SU-DHL-6 (cell line): Measurements from ENCODE around the gene ELFN2.

Experiments
- CTCF ChIP-seq: fragments of 200-600 bp; sonication (generic); IDR thresholded peaks from one replicate; pipeline ENCODE4 v1.5.1; 2017; ENCODE audit warnings: antibody characterized with exemption, mild to moderate bottlenecking, low read length, moderate library complexity; ENCODE audit not compliant: insufficient read depth, poor library complexity, severe bottlenecking
- EZH2phosphoT487 ChIP-seq: fragments of 200-600 bp; sonication (generic), shearing (Covaris generic); conservative IDR thresholded peaks from 2 replicates; pipeline ENCODE4 v1.6.1; 2018; ENCODE audit warnings: mild to moderate bottlenecking, antibody characterized with exemption, low read length, moderate library complexity, mixed read lengths

DNA sequence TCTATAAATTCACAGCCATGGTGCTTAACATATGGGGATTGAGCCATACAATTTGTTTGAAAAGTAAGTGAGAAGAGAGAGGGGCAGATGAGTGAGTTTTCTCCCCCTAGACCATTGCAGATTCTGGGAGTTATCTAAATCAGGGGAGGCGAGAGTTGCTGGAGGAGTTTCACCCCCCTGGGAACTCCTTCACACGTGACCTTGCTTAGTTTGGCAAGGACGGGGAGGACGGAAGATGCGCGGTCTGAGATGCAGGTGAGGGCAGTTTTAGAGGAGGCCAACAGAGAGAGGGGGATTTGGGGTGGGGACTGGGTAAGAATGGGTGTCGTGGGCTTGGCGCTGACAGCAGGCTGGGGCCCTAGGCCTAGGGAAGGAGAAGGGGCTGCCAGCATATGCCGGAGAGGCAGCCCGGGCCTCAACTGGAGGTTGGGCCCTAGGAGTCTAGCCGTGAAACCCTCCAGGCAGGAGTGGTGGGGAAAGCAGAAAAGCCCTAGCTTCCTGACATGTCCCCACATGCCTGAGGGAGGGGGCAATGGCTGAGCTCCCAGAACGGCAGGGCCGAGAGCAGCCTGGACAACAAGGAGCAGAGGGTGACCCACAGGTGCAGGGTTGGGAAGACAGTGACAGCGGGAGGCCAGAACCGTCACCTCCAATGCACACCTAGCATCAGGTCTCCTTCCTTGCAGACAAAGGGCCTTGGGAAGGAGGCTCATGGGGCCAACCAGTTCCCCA lies 63.9 kb downstream of the ELFN2 start:
- TF ChIP-seq CTCF (no peak), EZH2phosphoT487 (no peak)
